ENCODE measurements around the gene MOB1A. TPM values are rescaled to one million over a fixed set of nuclear protein-coding genes. Genes with fewer than 3 reads are reported as not detected.
A peak's percentile ranks its signal among the peaks of the same experiment; 100 is the strongest.

Gene MOB1A
- total RNA-seq, 1 experiment from 2014 or later, result 95.1 TPM

- H2BK12ac ChIP-seq (ENCODE audit: insufficient read length, low read depth, low read length), result no peak within 1 kb of the TSS
- H2BK120ac ChIP-seq (ENCODE audit: low read depth, low read length, poor library complexity, severe bottlenecking), result no peak within 1 kb of the TSS
- peak within 1 kb of the TSS; percentile 3 for H2AFZ ChIP-seq (ENCODE audit: low read length)
- Mint-ChIP-seq H3K36me3 (ENCODE audit: insufficient read depth in 1 of 3, low read depth in 3 of 3) (peaks cover 0 to 18% (median 11%) of the 10 kb centered on the region in 3 experiments; a peak in 4 of 7 replicates), H3K4me1 (peaks cover 3 to 7% of the 10 kb centered on the region in 2 experiments; a peak in 2 of 4 replicates), H3K27ac (no peak within 1 kb of the TSS), H3K4me3 (no peak within 1 kb of the TSS), H3K9me3 (no peaks in the 10 kb centered on the region), H3K27me3 (ENCODE audit: low read depth) (no peaks in the 10 kb centered on the region)
- TF ChIP-seq CTCF (conservative IDR thresholded peaks at IDR 0.05), result peak; percentile 75
- H4K91ac ChIP-seq (ENCODE audit: insufficient read length, low read depth, low read length), result no peak within 1 kb of the TSS
- no peak within 1 kb of the TSS for H2BK15ac ChIP-seq (ENCODE audit: low read depth, low read length)
- peak within 1 kb of the TSS; percentile 71 for H3K4me2 ChIP-seq (ENCODE audit: insufficient read depth, insufficient read length, low read length)
- no peak within 1 kb of the TSS for H2AK5ac ChIP-seq (ENCODE audit: insufficient read length, low read length)
- H3K4me1 ChIP-seq (ENCODE audit: insufficient read depth, low read length), result no peaks in the 10 kb centered on the region
- H4K20me1 ChIP-seq (ENCODE audit: control insufficient read depth, insufficient read depth, insufficient read length), result no peaks in the 10 kb centered on the region
- no peak within 1 kb of the TSS for H3T11ph ChIP-seq (ENCODE audit: low read length)
- H2BK20ac ChIP-seq (ENCODE audit: low read depth, low read length, poor library complexity, severe bottlenecking), result no peak within 1 kb of the TSS
- peak; percentile 93 for DNase-seq
- H3K14ac ChIP-seq (ENCODE audit: insufficient read depth, low read length), result peak within 1 kb of the TSS; percentile 53; the same call in 1 of the 2 replicates
- no peak within 1 kb of the TSS for H3K56ac ChIP-seq (ENCODE audit: insufficient read length, low read depth, low read length)
- no CpG with 5 or more reads among the region's 67 CpGs for WGBS (ENCODE audit: extremely low coverage, insufficient read length, low lambda C conversion rate)
- no peak within 1 kb of the TSS for H3K23ac ChIP-seq (ENCODE audit: insufficient read length, low read depth, low read length)
- H4K5ac ChIP-seq (ENCODE audit: insufficient read length, low read depth, low read length), result no peak within 1 kb of the TSS
- H4K8ac ChIP-seq (replicated peaks; ENCODE audit: insufficient read length, low read depth, low read length), result no peak within 1 kb of the TSS
- peak within 1 kb of the TSS; percentile 77 for H3K9ac ChIP-seq (ENCODE audit: extremely low read depth, insufficient read length, low read length)
- no peaks in the 10 kb centered on the region for H3K79me1 ChIP-seq (ENCODE audit: insufficient read depth, low read depth, low read length, poor library complexity, severe bottlenecking)
- H3K4ac ChIP-seq (ENCODE audit: low read depth, low read length), result no peak within 1 kb of the TSS
- no peak within 1 kb of the TSS for H2BK5ac ChIP-seq (ENCODE audit: insufficient read length, low read length)
- no peaks in the 10 kb centered on the region for H3K9me3 ChIP-seq (ENCODE audit: control insufficient read depth, low read depth, low read length)
- H3K18ac ChIP-seq (ENCODE audit: insufficient read length, low read depth, low read length), result peak within 1 kb of the TSS; percentile 47
- H3K27ac ChIP-seq (ENCODE audit: insufficient read length, low read depth, low read length), result no peak within 1 kb of the TSS
- peaks cover 13% of the 10 kb centered on the region for H3K23me2 ChIP-seq (ENCODE audit: insufficient read length, low read depth, low read length, poor library complexity, severe bottlenecking)
- no peaks in the 10 kb centered on the region for H3K79me2 ChIP-seq (ENCODE audit: insufficient read depth, low read length)
- H3K27me3 ChIP-seq (ENCODE audit: insufficient read depth, low read length), result no peaks in the 10 kb centered on the region
Measured at GRCh38 chr2:74147727-74148456, 30.8 kb downstream of the MOB1A start, which contains the start of gene BOLA3. Gene BOLA3 (minus strand): TSS chr2:74147912. CDS start chr2:74147874, 38 bp downstream.

Data from H9 (cell line).